Lower lobe of right lung (tissue), 2 donors: ENCODE data around the gene ESYT2. TPM values are rescaled to one million over a fixed set of nuclear protein-coding genes. Genes with fewer than 3 reads are reported as not detected.

ENCODE experiments used
- ATAC-seq, 2 donors: fragments of 200-7000 bp; cut with Tn5 transposase; one replicate each; pipeline ENCODE4 v1.9.1; 2020 to 2022; ENCODE audit warnings: mild to moderate bottlenecking in 2 of 2, moderate library complexity in 2 of 2
- DNase-seq: peaks from one replicate; pipeline ENCODE4 v3.0.0-alpha.2; 2020
- H3K27ac ChIP-seq: fragments of 200-600 bp; one replicate; pipeline ENCODE4 v1.8.0; 2022
- H3K27me3 ChIP-seq: fragments of 200-600 bp; one replicate; pipeline ENCODE4 v1.8.0; 2022; ENCODE audit warnings: low read depth
- H3K36me3 ChIP-seq: fragments of 200-600 bp; one replicate; pipeline ENCODE4 v1.8.0; 2022; ENCODE audit warnings: mild to moderate bottlenecking
- H3K4me1 ChIP-seq: fragments of 200-600 bp; one replicate; pipeline ENCODE4 v1.8.0; 2022
- H3K4me3 ChIP-seq: fragments of 200-600 bp; one replicate; pipeline ENCODE4 v1.8.0; 2022; ENCODE audit warnings: mild to moderate bottlenecking
- H3K9me3 ChIP-seq: fragments of 200-600 bp; one replicate; pipeline ENCODE4 v1.8.0; 2022
- CTCF ChIP-seq: fragments of 200-600 bp; IDR thresholded peaks from one replicate; pipeline ENCODE4 v1.8.0; 2022; ENCODE audit warnings: antibody characterized with exemption, mild to moderate bottlenecking
- intact Hi-C: fragments of 100-400 bp; cut with DNase I; formaldehyde crosslinking; loops from one replicate; pipeline ENCODE4 v1.11.0; 2022
- total RNA-seq: library from RNA; stranded (reverse); fragmentation: NEBNext Ultra II Directional; extraction: Animal tissue kit (Norgen Biotek cat#: 25700); gene quantifications from one replicate; pipeline ENCODE4 v1.2.1, GENCODE V29; 2021
- donor health status: DM: no; HTN: yes; CAD: no; lungs with severe emphysema.

ESYT2 gene
- total RNA-seq, 1 donor from 2014 or later = 55.5 TPM

DNA sequence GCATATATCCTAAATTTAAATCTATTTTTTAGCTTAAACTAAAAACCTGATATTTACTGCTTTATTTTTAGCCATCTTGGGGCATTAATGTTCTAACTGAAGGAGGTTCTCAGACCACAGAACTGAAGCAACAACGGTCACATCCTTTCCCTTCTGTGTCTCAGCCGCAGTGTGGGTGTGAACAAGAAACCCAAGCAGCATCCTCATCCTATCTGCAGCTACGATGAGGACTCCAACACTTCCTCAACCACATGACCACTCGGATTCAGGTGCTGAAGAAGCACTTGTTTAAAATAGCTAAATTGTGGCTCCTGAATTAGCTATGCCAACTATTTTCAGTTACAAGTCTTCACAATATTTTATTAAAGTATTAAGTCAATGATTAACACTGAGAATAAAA, 5.3 kb downstream of the ESYT2 start:
- Histone ChIP-seq H3K4me3 (no peak overlapping the region), H3K4me1 (peaks cover 68% of the 10 kb centered on the region), H3K27ac (no peak overlapping the region), H3K36me3 (peaks cover 6% of the 10 kb centered on the region), H3K27me3 (no peaks in the 10 kb centered on the region), H3K9me3 (no peaks in the 10 kb centered on the region)
- DNase-seq = no peak
- intact Hi-C loops = no loop called here
- ATAC-seq = peak in 1 of 2 donors; percentile 37
- no peak for TF ChIP-seq CTCF

DNA sequence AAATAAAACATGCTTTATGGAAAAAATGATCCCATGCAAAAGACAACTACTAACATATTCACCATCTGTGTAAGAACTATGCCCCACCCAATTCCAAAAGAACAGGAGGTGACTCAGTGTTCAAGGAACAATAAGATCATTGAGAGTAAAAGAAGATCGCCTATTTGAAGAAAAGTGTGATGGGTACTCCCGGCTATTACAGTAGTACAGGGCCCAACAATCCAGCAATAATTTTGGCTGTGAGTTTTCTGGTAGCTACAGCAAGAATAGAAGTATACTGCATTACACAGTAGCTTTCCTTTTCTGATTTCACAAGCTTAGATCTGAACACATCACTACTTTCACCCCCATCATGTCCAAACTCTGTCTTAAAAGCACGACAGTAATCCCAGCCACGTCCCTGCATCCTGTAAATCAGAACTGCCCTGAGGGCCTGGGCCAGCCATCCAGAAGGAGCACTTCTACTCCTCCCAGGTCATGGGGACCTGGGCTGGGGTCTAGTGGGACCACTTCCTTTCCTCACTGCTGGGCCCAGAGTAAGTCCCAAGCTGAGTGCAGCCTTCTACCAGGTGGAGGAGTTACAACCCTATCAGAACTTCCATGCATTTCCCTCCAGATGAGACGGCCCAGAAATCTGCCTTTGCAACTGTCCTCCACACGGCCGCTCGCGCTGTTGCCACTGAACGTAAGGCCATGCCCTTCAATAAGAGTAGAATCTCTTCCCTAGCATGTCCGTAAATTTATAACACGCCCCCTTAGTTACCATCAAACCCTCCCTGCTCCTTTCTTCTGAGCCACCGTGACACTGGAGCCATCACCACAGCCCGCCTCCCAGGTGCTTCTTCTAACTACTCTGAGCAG, 7.9 kb downstream of the ESYT2 start:
- Histone ChIP-seq H3K27me3 (no peaks in the 10 kb centered on the region), H3K27ac (peak overlapping the region; percentile 71), H3K4me1 (peaks cover 84% of the 10 kb centered on the region), H3K36me3 (peaks cover 6% of the 10 kb centered on the region), H3K9me3 (no peaks in the 10 kb centered on the region), H3K4me3 (no peak overlapping the region)
- intact Hi-C loops = no loop called here
- no peak for TF ChIP-seq CTCF
- no peak for ATAC-seq
- DNase-seq = no peak

DNA sequence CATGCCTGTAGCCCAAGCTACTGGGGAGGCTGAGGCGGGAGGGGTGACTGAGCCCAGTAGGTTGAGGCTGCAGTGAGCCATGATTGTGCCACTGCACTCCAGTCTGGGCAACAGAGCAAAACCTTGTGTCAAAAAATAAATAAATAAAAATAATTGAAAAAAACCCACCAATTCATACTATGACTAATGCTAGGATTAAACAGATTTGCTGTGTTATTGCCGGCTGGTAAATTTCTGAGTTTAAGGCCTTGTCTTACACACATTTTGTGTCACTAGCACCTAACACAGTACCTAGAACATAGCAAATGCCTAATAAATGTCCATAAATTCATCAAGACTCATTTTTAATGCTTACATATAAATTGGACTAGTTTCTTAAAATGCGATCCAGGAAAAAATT, 8.7 kb downstream of the ESYT2 start:
- no peak for TF ChIP-seq CTCF
- H3K4me3 ChIP-seq = no peak overlapping the region
- peaks cover 2% of the 10 kb centered on the region for H3K36me3 ChIP-seq
- no peaks in the 10 kb centered on the region for H3K27me3 ChIP-seq
- ATAC-seq = no peak
- peaks cover 90% of the 10 kb centered on the region for H3K4me1 ChIP-seq
- peak overlapping the region; percentile 71 for H3K27ac ChIP-seq
- no peak for DNase-seq
- H3K9me3 ChIP-seq = no peaks in the 10 kb centered on the region
- intact Hi-C loops = no loop called here

DNA sequence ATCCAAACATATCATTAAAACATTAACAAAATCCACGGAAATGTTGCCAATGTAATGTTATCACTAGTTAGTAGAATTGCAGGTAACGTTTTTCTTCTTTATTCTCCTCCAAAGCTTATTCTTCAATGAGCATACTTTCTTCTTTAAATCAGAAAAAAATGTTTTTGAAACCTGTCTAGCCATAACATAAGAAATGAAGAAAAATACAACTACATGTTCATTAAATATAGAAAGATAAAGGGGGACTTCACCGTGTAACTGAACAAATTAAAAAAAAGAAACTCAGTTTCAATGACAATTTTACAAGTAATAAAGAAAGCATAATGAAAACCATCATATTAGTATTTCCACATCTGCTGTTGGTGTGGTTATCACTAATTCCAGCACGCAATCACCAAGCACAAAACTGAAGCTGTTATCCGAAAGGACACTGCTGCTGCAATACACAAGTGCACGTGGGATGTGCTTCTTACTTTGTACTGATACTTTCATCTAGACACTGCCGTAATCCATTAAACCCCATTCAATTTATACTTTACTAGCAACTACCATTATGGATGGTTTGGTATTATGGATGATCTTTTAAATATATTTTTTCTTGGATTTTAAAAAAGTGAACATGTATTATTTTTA, 9.6 kb downstream of the ESYT2 start:
- TF ChIP-seq CTCF = no peak
- Histone ChIP-seq H3K27ac (peak overlapping the region; percentile 90), H3K27me3 (no peaks in the 10 kb centered on the region), H3K4me3 (no peak overlapping the region), H3K4me1 (peaks cover 88% of the 10 kb centered on the region), H3K36me3 (no peaks in the 10 kb centered on the region), H3K9me3 (no peaks in the 10 kb centered on the region)
- intact Hi-C loops = no loop called here
- no peak for ATAC-seq
- no peak for DNase-seq

- peak; percentile 95 to 96 for ATAC-seq
- peaks cover 83% of the 10 kb centered on the region for H3K4me1 ChIP-seq
Observed at GRCh38 chr7:158818325-158819213, 10.7 kb downstream of the ESYT2 start.

More at GRCh38 chr7:158818325-158819213, 10.7 kb downstream of the ESYT2 start:
- Histone ChIP-seq H3K27me3 (no peaks in the 10 kb centered on the region), H3K36me3 (no peaks in the 10 kb centered on the region), H3K27ac (peak overlapping the region; percentile 90), H3K9me3 (no peaks in the 10 kb centered on the region), H3K4me3 (peak overlapping the region; percentile 27)
- intact Hi-C loops = no loop called here
- TF ChIP-seq CTCF = no peak
- DNase-seq = peak; percentile 92
